Neutrophil (primary cell): ENCODE measurements around the gene HIC2.

Source experiments
- H3K27ac ChIP-seq: fragments of 200-600 bp; sonication (generic); 2 replicates; pipeline ENCODE4 v1.5.1; 2016; ENCODE audit warnings: mild to moderate bottlenecking, moderate library complexity
- H3K27me3 ChIP-seq: fragments of 200-600 bp; sonication (generic); 2 replicates; pipeline ENCODE4 v1.6.0; 2016; ENCODE audit warnings: mild to moderate bottlenecking
- H3K36me3 ChIP-seq: fragments of 200-600 bp; sonication (generic); 2 replicates; pipeline ENCODE4 v1.5.1; 2017
- H3K4me1 ChIP-seq, 2 experiments: fragments of 200-600 bp in 1 of 2; sonication (generic) in 1 of 2; 1 replicate in 1 of 2; 2 replicates in 1 of 2; pipeline versions ENCODE4 v1.5.1 to v1.6.1; 2013 to 2016; ENCODE audit warnings: low read depth in 1 of 2, low read length in 1 of 2, mild to moderate bottlenecking in 1 of 2, moderate library complexity in 1 of 2; ENCODE audit not compliant: control insufficient read depth in 1 of 2, insufficient read depth in 1 of 2
- H3K4me3 ChIP-seq, 2 experiments: fragments of 200-600 bp in 1 of 2; sonication (generic) in 1 of 2; 1 replicate in 1 of 2; 2 replicates in 1 of 2; pipeline ENCODE4 v1.5.1; 2013 to 2016; ENCODE audit warnings: low read depth in 1 of 2, low read length in 1 of 2, mild to moderate bottlenecking in 1 of 2, moderate library complexity in 1 of 2
- H3K9me3 ChIP-seq: fragments of 200-600 bp; sonication (generic); 2 replicates; pipeline ENCODE4 v1.5.1; 2016
- TF ChIP-seq, protein P1 (sequence below): fragments of 200-600 bp; sonication (generic); IDR thresholded peaks from 2 replicates; pipeline ENCODE4 v1.5.1; 2016; ENCODE audit warnings: antibody characterized with exemption

HIC2 gene

DNA sequence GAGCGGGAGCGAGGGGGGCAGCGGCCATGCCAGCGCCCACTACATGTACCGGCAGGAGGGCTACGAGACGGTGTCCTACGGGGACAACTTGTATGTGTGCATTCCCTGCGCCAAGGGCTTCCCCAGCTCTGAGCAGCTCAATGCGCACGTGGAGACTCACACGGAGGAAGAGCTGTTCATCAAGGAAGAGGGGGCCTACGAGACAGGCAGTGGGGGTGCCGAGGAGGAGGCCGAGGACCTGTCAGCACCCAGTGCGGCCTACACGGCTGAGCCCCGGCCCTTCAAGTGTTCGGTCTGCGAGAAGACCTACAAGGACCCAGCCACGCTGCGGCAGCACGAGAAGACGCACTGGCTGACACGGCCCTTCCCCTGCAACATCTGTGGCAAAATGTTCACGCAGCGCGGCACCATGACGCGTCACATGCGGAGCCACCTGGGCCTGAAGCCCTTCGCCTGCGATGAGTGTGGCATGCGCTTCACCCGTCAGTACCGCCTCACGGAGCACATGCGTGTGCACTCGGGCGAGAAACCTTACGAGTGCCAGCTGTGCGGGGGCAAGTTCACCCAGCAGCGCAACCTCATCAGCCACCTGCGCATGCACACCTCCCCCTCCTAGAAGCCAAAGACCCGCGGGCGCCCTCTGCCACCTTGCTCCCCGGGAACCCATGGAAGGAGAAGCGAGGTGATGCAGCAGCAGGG, 29.1 kb downstream of the HIC2 start:
- no peaks in the 10 kb centered on the region for H3K9me3 ChIP-seq
- TF ChIP-seq, protein P1, sequence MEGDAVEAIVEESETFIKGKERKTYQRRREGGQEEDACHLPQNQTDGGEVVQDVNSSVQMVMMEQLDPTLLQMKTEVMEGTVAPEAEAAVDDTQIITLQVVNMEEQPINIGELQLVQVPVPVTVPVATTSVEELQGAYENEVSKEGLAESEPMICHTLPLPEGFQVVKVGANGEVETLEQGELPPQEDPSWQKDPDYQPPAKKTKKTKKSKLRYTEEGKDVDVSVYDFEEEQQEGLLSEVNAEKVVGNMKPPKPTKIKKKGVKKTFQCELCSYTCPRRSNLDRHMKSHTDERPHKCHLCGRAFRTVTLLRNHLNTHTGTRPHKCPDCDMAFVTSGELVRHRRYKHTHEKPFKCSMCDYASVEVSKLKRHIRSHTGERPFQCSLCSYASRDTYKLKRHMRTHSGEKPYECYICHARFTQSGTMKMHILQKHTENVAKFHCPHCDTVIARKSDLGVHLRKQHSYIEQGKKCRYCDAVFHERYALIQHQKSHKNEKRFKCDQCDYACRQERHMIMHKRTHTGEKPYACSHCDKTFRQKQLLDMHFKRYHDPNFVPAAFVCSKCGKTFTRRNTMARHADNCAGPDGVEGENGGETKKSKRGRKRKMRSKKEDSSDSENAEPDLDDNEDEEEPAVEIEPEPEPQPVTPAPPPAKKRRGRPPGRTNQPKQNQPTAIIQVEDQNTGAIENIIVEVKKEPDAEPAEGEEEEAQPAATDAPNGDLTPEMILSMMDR: no peak
- H3K4me1 ChIP-seq: no peaks in the 10 kb centered on the region
- no peaks in the 10 kb centered on the region for H3K27me3 ChIP-seq
- no peak overlapping the region for H3K4me3 ChIP-seq
- H3K36me3 ChIP-seq: peaks cover 35% of the 10 kb centered on the region
- H3K27ac ChIP-seq: no peak overlapping the region

DNA sequence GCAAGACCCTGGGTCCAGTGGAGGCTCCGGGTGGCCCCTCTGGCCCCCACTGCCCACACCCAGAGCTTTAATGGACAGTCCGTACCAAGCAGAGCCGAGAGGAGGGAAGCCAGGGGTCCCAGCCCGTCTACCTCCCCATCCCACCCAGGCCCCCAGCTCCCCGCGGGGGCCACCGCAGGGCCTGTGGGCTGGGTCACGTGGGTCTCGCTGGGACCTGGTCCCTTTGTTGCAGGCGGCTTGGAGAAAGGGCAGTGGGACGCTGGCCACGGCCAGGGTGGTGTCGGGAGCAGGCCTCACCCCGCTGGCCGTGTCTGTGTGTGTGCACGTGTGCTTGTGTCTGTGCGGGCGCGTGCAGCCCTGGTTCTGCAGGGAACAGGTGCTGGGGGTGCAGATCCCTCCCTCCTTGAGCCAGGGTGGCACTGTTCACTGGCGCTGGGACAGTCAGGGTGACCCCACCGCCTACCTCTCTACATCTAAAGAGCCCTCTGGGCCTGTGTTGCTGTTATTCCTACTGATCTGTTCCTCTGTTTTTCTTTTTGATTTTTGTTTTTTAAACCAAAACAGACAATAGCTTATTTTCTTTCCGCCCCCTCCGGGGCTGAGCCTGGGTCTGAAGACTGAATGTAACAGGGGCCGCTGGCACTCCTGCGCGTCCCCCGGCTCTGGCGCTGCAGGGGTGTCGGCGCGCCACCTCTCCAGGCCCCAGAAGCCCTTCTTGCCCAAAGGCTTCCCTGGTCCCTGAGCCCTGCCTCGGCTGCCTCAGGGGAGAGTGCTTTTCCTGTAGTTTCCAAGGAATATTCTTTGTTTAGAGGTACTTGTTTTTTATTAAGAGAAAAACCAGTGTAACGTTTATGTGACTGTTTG, 29.9 kb downstream of the HIC2 start:
- H3K36me3 ChIP-seq: peaks cover 35% of the 10 kb centered on the region
- H3K9me3 ChIP-seq: no peaks in the 10 kb centered on the region
- H3K4me1 ChIP-seq: no peaks in the 10 kb centered on the region
- H3K4me3 ChIP-seq: no peak overlapping the region
- TF ChIP-seq, protein P1: no peak
- H3K27ac ChIP-seq: no peak overlapping the region
- no peaks in the 10 kb centered on the region for H3K27me3 ChIP-seq

DNA sequence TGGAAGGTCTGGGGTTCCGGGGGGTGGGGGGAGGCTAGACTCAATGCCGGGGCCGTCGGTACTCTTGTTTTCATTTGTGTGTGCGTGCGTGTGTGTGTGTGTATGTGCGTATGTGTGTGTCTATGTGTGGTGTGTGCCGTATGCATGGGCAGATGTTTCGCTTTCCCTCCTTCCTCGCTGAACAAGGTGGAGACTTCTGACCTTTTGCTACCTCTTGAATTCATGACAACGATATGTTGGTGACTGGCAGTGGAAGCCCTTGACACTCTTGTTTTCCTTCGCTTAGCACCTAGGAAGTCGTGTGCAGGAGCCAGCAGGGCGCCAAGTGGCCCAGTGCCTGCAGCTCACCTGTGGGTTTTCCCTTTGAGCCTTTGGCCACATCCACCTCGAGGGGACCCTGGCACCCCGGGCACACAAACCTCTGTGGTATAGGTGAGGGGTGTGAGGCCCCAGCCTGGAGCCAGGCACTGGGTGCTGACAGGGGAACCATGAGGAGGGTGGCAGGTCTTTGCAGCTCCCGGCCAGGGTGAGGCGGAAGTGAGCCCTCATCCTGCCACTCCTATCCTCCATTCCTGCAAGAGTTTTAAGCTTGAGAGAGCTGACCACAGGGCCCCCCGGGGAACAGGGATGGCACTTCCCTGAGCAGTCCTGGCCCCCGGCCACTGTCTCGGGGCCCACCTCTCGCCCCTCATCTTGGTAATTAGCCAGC, 30.7 kb downstream of the HIC2 start:
- Histone ChIP-seq H3K4me1 (no peaks in the 10 kb centered on the region), H3K9me3 (no peaks in the 10 kb centered on the region), H3K36me3 (peaks cover 35% of the 10 kb centered on the region), H3K27ac (no peak overlapping the region), H3K4me3 (no peak overlapping the region), H3K27me3 (no peaks in the 10 kb centered on the region)
- TF ChIP-seq, protein P1: no peak

DNA sequence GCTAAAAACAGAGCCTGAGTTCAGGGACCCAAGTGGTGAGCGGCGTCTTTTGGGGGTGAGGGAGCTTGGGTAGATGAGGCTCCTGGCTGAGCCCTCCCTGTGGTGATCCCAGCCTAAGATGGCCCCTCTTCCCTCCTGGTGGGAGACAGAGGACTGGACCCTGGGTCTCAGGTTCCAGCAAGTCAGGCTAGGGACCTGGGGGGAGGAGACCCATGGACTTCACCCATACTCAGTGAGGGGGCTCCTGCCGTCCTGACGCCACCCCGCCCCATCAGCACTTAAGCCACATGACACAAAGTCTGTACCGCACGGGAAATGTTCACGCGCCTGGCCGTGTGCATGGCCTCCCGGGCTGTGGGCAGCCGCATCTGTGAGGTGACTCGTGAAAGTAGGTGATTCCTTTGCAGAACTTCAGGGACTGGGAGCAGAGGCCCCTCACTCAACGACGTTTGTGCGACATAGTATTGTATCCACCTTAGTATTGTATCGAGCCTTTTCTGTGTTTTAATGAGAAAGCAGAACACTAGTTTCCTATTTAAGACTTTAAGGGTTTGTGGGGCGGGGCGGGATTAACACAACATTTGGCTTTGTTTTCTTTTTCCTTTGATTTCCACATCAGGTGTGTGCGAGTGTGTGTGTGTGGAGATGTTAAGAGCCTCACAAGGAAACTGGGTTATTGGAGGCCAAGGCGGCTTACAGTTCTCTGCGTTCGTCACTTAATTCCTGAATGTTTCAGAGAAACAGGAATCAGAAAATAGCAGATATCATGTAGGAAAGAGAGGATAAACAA, 31.7 kb downstream of the HIC2 start:
- Histone ChIP-seq H3K27me3 (no peaks in the 10 kb centered on the region), H3K36me3 (peaks cover 30% of the 10 kb centered on the region), H3K4me1 (no peaks in the 10 kb centered on the region), H3K4me3 (no peak overlapping the region), H3K27ac (no peak overlapping the region), H3K9me3 (no peaks in the 10 kb centered on the region)
- TF ChIP-seq, protein P1: no peak
